ENCODE measurements around the gene WDFY3. TPM values are rescaled to one million over a fixed set of nuclear protein-coding genes. Genes with fewer than 3 reads are reported as not detected.

Gene WDFY3
- total and polyA plus RNA-seq, 2 of the 13 experiments (the other 11 are each of a cell fraction or from before 2014, with no cell fraction given) = 16.7 to 24.5 TPM

GRCh38 chr4:84971319-84971932 is 4.9 kb upstream of the WDFY3 start:
- Histone ChIP-seq H3K4me2 (ENCODE audit: low read depth, low read length) (no peak overlapping the region), H3K36me3 (replicated peaks in 1 of 2; ENCODE audit: control insufficient read depth in 1 of 2, insufficient read depth in 2 of 2, low read length in 2 of 2) (no peaks in the 10 kb centered on the region), H3K4me3 (replicated peaks in 1 of 3; ENCODE audit: insufficient read depth in 1 of 3, low read depth in 2 of 3, low read length in 3 of 3) (no peak overlapping the region), H3K27me3 (ENCODE audit: control insufficient read depth in 1 of 2, insufficient read depth in 2 of 2, low read length in 2 of 2) (no peaks in the 10 kb centered on the region), H3K9ac (ENCODE audit: insufficient read depth, low read depth, low read length) (no peak overlapping the region), H2AFZ (ENCODE audit: low read length) (no peak overlapping the region), H4K20me1 (ENCODE audit: insufficient read depth, low read length) (no peaks in the 10 kb centered on the region), H3K9me3 (ENCODE audit: low read length) (no peaks in the 10 kb centered on the region), H3K27ac (ENCODE audit: extremely low read length, insufficient read depth, low read length) (no peak overlapping the region), H3K79me2 (ENCODE audit: insufficient read depth, low read length) (no peaks in the 10 kb centered on the region), H3K4me1 (ENCODE audit: insufficient read depth, low read length) (peaks cover 7% of the 10 kb centered on the region)
- FAIRE-seq = peak; percentile 76
- CTCF ChIA-PET (ENCODE audit: low intra/inter-chr PET ratio, low total read pairs) = interaction anchor here (1.0 to 2.0 kb wide), 2 partner anchors 217 to 221 kb away, joined by 3 to 43 read pairs; no protein-coding TSS in a partner anchor
- intact Hi-C loops (cut with micrococcal nuclease; ENCODE audit: unreplicated experiment) = loop anchor here (1.0 kb wide), 1 partner anchor 221 kb away; no protein-coding TSS in a partner anchor
- in situ Hi-C loops (cut with HindIII; ENCODE audit: extremely low pct_ligation_motif_present, low pct_unique_long_range_greater_than_20kb) = no loop called here
- ATAC-seq = peak; percentile 29; the same call in 2 of the 3 replicates
- BruUV-seq (replicated peaks) = no TSS peak
- TF ChIP-seq SMC3 (IDR thresholded peaks at IDR 0.05; ENCODE audit: low read length) = peak; percentile 42
- no peak for TF ChIP-seq ZNF33B (CRISPR knock-in tag; IDR thresholded peaks at IDR 0.05)
- TF ChIP-seq RAD21 (CRISPR knock-in tag; IDR thresholded peaks at IDR 0.05) = peak; percentile 62
- TF ChIP-seq CEBPB (IDR thresholded peaks at IDR 0.05; ENCODE audit: borderline replicate concordance, low read depth, low read length) = peak; percentile 85
- TF ChIP-seq NFIB (CRISPR knock-in tag; IDR thresholded peaks at IDR 0.05; ENCODE audit: borderline replicate concordance) = no peak
- 0 out of 2 replicates have a peak, but pooled peaks have one; percentile 34 for TF ChIP-seq ARID3A (IDR thresholded peaks at IDR 0.05; ENCODE audit: low read depth, low read length)
- TF ChIP-seq CEBPG (CRISPR knock-in tag; IDR thresholded peaks at IDR 0.05) = peak; percentile 64
- TF ChIP-seq ZNF674 (CRISPR knock-in tag; IDR thresholded peaks at IDR 0.05; ENCODE audit: low read depth) = no peak
- TF ChIP-seq CTCF (CRISPR knock-in tag; IDR thresholded peaks at IDR 0.05) = peak; percentile 68
- 0 out of 4 replicates have a peak, but pooled peaks of 1 of the 2 experiments have one; percentile 16 for TF ChIP-seq ATF4 (CRISPR knock-in tag; IDR thresholded peaks at IDR 0.05)
- peak; percentile 82 for TF ChIP-seq STAG1 (CRISPR knock-in tag; IDR thresholded peaks at IDR 0.05)
- peak; percentile 29; the same call in 1 of the 2 replicates for TF ChIP-seq ZGPAT (CRISPR knock-in tag; IDR thresholded peaks at IDR 0.05)
- no peak for TF ChIP-seq ZNF567 (CRISPR knock-in tag; IDR thresholded peaks at IDR 0.05; ENCODE audit: borderline replicate concordance)
- WGBS (ENCODE audit: low lambda C conversion rate) = 0% methylated on average over 3 of the region's 3 CpGs
- DNase-seq (ENCODE audit: low spot score) = peak; percentile 53
- POLR2A ChIA-PET = no interaction called here
